Measurements from ENCODE around the gene MDGA2. TPM values are rescaled to one million over a fixed set of nuclear protein-coding genes. Genes with fewer than 3 reads are reported as not detected.

Gene MDGA2
- total and polyA plus RNA-seq, 2 of the 8 experiments (the other 6 are each of a cell fraction or from before 2014, with no cell fraction given): 0.11 to 0.69 TPM

DNA sequence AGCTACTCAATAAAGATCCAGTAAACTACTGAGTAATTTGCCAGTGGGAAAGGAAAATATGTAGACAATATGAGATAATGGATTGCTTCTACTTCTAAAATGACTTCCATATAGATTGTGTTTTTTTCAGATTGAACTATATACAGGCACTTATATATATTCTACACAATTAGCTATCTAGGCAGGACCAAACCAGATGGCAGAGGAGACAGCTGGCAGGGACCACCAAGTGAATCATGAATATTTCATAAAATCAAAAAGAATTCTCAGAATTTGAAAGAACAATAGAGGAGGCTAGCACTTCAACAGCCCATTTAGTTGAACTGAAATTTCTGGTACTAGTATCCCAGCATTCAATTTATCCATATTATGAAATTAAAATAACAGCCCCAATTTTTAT is 685.8 kb downstream of the MDGA2 start:
- POLR2A ChIA-PET (ENCODE audit: partially characterized antibody): no interaction called here
- no peak for FAIRE-seq
- TF ChIP-seq KDM5A (IDR thresholded peaks at IDR 0.05; ENCODE audit: low read length) (no peak), RAD21 (IDR thresholded peaks at IDR 0.05 in 1 of 2, conservative IDR thresholded peaks at IDR 0.05 in 1 of 2; ENCODE audit: low read depth in 2 of 2, low read length in 2 of 2) (no peak), TCF12 (IDR thresholded peaks at IDR 0.05; ENCODE audit: low read depth, low read length) (no peak), ATF2 (IDR thresholded peaks at IDR 0.05; ENCODE audit: low read length) (no peak), RBBP5 (IDR thresholded peaks at IDR 0.05; ENCODE audit: borderline replicate concordance, low read depth, low read length) (no peak), BRCA1 (IDR thresholded peaks at IDR 0.05; ENCODE audit: low read depth, low read length) (no peak)
- TF ChIP-seq, protein P1, sequence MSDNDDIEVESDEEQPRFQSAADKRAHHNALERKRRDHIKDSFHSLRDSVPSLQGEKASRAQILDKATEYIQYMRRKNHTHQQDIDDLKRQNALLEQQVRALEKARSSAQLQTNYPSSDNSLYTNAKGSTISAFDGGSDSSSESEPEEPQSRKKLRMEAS (IDR thresholded peaks at IDR 0.05): no peak

More for the DNA sequence above, 685.8 kb downstream of the MDGA2 start:
- no peak overlapping the region for H3K14ac ChIP-seq (ENCODE audit: insufficient read length)
- no peak overlapping the region for H3K4me2 ChIP-seq (ENCODE audit: insufficient read depth in 1 of 2, low read depth in 2 of 2, low read length in 2 of 2)
- H2AFZ ChIP-seq (ENCODE audit: low read length): no peak overlapping the region
- H3K4me1 ChIP-seq (replicated peaks in 1 of 4; ENCODE audit: control insufficient read depth in 3 of 4, insufficient read depth in 4 of 4, low read length in 3 of 4): peaks cover 0 to 3% (median 0%) of the 10 kb centered on the region in 4 experiments; a peak in 1 of 7 replicates
- no peaks in the 10 kb centered on the region for H4K20me1 ChIP-seq (replicated peaks in 1 of 2; ENCODE audit: control insufficient read depth in 1 of 2, insufficient read depth in 2 of 2, low read length in 2 of 2)
- H4K5ac ChIP-seq (ENCODE audit: insufficient read length, low read depth, low read length): no peak overlapping the region
- H4K91ac ChIP-seq (replicated peaks; ENCODE audit: insufficient read length, low read length): no peak overlapping the region
- no peak overlapping the region for H2BK120ac ChIP-seq (replicated peaks; ENCODE audit: low read depth, low read length)
- no peak overlapping the region for H2AK5ac ChIP-seq (ENCODE audit: low read depth, low read length)
- CTCF ChIA-PET (ENCODE audit: partially characterized antibody): interaction anchor here (0.7 kb wide), 1 partner anchor 451 kb away, joined by 3 read pairs; no protein-coding TSS in a partner anchor
- no peak overlapping the region for H3K9ac ChIP-seq (replicated peaks in 1 of 4; ENCODE audit: extremely low read depth in 1 of 4, low read depth in 3 of 4, low read length in 3 of 4)
- H3K23me2 ChIP-seq (ENCODE audit: low read depth, low read length): no peaks in the 10 kb centered on the region
- no peaks in the 10 kb centered on the region for H3K9me3 ChIP-seq (ENCODE audit: insufficient read depth in 2 of 2, low read depth in 1 of 2, low read length in 1 of 2)
- H2BK20ac ChIP-seq (ENCODE audit: low read length): no peak overlapping the region
- no peaks in the 10 kb centered on the region for H3K79me2 ChIP-seq (ENCODE audit: control insufficient read depth in 1 of 2, insufficient read depth in 2 of 2, low read length in 2 of 2)
- no peak overlapping the region for H3K56ac ChIP-seq (replicated peaks; ENCODE audit: insufficient read length, low read depth, low read length)
- H3K4me3 ChIP-seq (ENCODE audit: extremely low read depth in 1 of 4, insufficient read depth in 2 of 4, low read depth in 3 of 4, low read length in 4 of 4): no peak overlapping the region
- no peak overlapping the region for H2BK12ac ChIP-seq (ENCODE audit: low read depth, low read length)
- no peaks in the 10 kb centered on the region for H3K27me3 ChIP-seq (replicated peaks in 1 of 4; ENCODE audit: control insufficient read depth in 3 of 4, extremely low read depth in 1 of 4, insufficient read depth in 3 of 4, low read length in 3 of 4)
- no peaks in the 10 kb centered on the region for H3K36me3 ChIP-seq (ENCODE audit: control insufficient read depth in 2 of 4, insufficient read depth in 4 of 4, low read length in 3 of 4)
- H4K8ac ChIP-seq (ENCODE audit: extremely low read depth, insufficient read depth, low read length): no peak overlapping the region
- H3K23ac ChIP-seq (ENCODE audit: insufficient read length): no peak overlapping the region
- H3K18ac ChIP-seq (ENCODE audit: extremely low read depth, low read length): no peak overlapping the region
- no peak overlapping the region for H2BK15ac ChIP-seq (ENCODE audit: low read length)
- H3K79me1 ChIP-seq (ENCODE audit: low read depth, low read length): no peaks in the 10 kb centered on the region
- H3K4ac ChIP-seq (replicated peaks; ENCODE audit: insufficient read length, low read depth, low read length): no peak overlapping the region
- H3K27ac ChIP-seq (ENCODE audit: low read depth, low read length): no peak overlapping the region
- DNase-seq (ENCODE audit: low read depth in 1 of 2, low spot score in 2 of 2): no peak
- no peak overlapping the region for H2BK5ac ChIP-seq (ENCODE audit: low read depth, low read length)

Data from H1 (cell line).